Stimulated activated CD4-positive, alpha-beta T cell treated with anti-CD3 and anti-CD28 coated beads, Interleukin-2, amount 100 ng/mL, for 48 hours (primary cell): Measurements from ENCODE around the gene CD247.

ENCODE experiments used
- DNase-seq, 2 donors: peaks; one replicate each; pipeline ENCODE4 v3.0.0-alpha.2; 2020

CD247 gene

DNA sequence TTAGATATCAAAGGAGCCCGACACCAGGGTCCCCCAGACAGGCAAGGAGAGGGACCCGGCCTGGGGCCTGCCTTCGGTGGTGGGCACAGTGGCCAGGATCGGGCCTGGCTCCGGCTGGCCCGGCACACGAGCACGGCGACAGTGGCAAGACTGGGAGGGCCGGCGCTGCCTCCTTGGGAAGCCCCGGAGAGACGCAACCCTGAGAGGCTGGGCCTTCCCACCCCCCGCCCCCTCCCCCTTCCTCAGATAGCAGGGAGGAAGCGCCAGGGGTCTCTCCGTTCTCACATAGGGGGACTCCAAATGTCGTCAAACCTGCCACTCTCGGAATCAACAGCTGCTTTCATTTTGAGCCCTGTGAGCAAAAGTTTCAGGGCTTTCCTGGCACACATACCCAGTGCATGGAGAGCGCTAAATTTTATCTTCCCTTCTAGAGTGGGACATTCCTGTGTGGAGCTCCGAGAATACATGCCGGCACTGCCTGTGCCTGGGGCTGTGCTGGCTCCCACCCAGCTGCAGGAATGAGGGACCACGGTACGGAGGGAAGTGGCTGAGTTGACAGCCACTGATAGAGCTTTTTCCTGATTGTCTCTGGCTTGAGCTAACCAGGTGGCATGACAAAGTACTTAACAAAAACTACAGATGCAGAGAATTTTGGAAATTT, 62.4 kb downstream of the CD247 start:
- no peak for DNase-seq

GRCh38 chr1:167454894-167455785, 63.2 kb downstream of the CD247 start:
- peak; percentile 60 to 69 for DNase-seq

GRCh38 chr1:167454304-167454893, 63.9 kb downstream of the CD247 start:
- no peak for DNase-seq

DNA sequence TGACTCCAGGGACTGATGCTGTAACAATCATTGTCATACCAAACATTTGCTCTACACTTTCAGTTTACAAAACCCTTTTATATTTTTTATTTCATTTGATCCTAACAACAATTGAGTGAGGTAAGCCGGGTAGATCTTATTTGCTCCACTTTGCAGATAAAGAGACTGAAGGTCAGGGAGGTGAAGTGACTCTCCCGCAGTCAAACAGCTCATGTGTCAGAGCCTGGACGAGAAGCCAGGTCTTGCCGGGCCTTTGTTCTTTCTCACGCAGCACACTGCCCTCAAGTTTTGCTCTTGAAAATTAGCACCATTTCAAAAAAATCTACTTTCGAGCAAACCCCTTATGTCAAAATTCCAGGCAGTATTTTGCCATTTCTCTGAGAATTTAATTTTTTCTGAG, 65.2 kb downstream of the CD247 start:
- no peak for DNase-seq

DNA sequence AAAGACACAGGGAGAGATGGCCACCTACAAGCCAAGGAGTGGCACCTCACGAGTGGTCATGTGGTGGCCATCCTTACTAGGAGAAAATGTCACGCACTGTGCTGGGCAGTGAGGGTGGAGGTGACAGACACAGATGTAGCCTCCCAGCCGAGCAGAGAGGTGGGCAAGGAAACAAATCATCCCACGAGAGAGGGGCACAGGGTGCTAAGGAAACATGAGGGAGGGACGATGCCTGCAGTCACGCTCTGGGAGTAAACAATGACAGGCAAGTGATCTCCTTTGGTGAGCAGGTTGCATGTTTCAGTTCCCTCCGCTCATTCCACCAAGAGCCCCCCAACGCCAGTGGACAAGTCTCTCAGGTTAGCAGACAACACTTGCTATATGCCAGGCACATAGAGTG, 65.8 kb downstream of the CD247 start:
- DNase-seq = no peak

DNA sequence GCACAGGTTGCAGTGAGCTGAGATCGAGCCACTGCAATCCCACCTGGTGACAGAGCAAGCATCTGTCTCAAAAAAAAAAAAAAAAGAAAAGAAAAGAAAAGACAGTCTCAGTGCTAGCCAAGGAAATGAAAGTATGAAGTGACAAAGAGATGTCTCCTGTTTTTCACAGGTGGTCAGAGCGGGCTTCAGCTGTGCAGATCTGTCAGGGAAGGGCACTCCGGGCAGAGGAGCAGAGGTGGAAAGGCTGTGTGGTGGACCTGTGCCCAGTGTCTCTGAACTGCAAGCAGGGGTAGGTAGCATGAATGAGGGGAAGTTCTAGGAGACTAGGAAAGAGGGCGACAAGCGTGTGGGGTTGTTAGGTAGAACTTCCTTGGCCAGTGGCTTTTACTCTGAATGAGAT, 67.5 kb downstream of the CD247 start:
- no peak for DNase-seq

DNA sequence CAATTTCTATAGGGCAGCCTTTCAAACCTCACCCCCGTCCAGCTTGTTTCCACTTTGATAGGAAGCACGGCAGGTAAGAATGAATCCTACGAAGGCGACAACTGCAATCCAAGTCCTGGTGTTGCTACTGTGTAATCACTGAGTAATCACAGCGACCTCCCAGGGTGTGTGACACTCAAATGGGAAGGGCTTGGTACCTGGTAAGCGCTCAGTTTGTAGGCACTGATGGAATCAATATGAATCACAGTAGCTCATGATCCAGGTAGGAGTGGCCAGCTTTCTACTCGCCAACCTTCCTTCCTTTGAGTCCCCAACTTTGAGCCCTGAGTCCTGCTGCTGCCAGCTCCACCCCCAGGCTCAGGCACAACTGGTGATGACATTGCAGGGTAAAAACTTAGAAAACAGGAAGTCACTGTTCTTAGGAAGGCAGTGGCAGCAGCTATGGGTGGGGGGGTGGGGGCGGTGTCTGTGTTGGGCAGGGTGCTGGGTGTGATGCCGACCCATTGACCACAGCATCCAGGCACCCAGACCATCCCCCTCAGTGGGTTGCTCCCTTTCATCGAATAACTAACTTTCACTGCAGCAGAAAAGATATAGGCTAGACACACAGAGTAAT, 70.7 kb downstream of the CD247 start:
- peak; percentile 50 to 56 for DNase-seq

DNA sequence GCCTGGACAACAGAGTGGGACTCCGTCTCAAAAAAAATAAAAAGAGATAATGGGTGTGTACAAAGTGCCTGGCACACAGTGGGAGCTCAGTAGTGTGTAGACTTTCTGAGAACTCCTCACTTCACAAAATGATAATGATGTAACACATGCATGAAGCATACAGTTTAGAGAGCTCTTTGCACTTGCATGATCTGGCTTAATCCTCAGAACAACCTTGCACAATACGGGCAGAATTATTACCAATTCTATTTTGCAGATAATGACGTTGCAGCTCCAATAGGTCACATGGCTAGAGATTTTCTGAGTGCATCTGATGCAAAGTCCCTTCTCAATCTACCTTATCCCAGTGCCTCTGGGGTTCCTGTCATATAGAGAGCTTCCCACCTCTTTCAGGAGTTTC, 71.4 kb downstream of the CD247 start:
- no peak for DNase-seq

DNA sequence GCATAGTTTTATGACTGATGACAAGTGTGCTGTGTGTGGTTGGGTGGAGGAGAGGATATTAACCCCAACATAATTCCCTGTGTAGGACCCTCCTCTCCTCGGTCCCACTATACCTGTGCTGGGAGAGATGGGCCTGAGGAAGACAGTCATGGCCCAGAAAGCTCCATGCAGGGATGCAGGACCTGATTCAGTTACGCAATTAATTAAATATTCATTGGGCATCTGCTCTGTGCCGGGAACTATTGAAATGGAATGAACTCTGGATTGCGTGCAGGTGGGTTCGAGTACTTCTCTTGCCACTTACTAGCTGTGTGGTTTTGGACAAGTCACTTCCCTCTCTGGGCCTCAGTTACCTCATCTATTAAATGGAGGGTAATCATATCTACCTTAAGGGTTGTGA, 74.6 kb downstream of the CD247 start:
- DNase-seq = no peak

GRCh38 chr1:167442854-167443565, 75.3 kb downstream of the CD247 start:
- no peak for DNase-seq

- DNase-seq = peak; percentile 81 to 86
Measured at GRCh38 chr1:167442142-167442848, 76.0 kb downstream of the CD247 start.

GRCh38 chr1:167441222-167441621, 77.1 kb downstream of the CD247 start:
- no peak for DNase-seq

DNA sequence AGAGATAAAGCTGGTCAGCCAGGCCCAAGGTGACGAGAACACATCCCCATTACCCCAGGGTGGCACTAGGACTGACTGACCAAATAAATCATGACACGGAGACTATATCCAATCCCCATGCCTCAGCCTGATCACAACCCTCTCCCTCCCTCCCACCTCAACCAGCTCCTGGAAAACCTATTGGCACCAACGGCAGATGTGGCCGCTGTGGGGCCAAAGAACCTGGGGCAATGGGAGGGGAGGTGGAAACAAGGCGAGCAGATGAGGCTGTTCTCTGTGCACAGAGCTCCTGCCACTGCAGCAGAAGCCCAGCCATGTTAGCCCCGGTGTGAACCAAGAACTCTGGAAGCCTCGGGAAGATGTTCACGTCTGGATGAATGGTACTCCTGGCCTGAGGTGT, 77.6 kb downstream of the CD247 start:
- no peak for DNase-seq

DNA sequence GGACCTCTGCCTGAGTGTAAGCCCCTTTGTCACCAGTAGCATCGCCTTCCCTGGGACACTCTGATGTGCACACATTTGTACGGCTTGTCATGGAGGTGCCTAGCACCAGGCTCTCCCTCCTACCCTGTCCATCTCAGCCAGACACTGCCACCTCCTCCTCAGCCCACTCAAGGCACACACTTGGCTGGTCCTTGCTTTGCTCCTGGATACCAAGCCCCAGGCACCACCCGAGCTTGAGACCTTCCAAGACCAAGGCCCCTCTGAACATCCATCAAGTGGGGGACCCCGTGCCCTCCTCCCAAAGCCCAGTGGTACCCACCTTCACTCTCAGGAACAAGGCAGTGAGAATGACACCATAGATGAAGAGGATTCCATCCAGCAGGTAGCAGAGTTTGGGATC, 78.0 kb downstream of the CD247 start:
- DNase-seq = no peak

- no peak for DNase-seq
Measured at GRCh38 chr1:167439301-167439988, 78.9 kb downstream of the CD247 start.

- DNase-seq = no peak
Measured at GRCh38 chr1:167438171-167439138, 79.9 kb downstream of the CD247 start.

- no peak for DNase-seq
Measured at GRCh38 chr1:167435484-167435883, 82.8 kb downstream of the CD247 start.

DNA sequence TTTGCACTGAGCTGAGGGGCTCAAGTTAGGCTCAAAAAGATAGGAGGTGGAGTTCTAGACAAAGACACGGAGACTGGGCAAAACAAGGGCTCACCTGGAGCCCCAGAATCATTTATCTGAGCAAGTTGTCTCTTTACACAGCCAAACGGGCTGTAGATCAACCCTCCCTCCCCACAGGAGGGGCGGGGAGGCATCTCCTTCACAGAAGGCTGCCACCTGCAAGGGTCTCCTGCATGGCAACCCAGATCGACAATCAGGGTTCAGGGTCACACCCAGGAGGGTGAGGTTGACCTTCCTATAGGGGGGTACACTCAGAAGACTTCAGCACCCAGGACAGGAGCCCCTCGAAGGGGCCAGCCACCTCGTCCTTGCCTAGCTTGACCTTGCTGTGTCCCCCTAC, 84.0 kb downstream of the CD247 start:
- no peak for DNase-seq

GRCh38 chr1:167433884-167434283, 84.4 kb downstream of the CD247 start:
- no peak for DNase-seq

DNA sequence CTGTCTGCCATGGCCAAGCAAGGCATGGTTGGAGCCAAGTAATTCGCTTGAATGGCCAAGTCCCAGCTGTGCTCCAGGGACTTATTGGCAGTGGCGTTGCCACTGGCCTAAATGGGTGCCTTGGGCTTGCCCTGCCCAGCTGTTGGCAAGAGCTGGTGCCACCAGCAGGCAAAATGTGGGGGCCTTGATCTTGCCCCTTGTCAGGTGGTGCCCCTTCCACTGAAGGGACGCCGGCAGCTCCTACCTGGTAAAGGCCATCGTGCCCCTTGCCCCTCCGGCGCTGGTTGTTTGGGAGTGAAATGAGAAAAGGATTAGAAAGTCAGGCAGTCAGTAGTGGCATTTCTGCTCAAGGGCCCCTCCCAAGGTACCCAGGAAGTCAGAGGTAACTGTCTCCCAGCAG, 85.5 kb downstream of the CD247 start:
- DNase-seq = no peak
